Type B pancreatic cell (in vitro differentiated cells): Measurements from ENCODE around the gene TTR. TPM values are rescaled to one million over a fixed set of nuclear protein-coding genes. Genes with fewer than 3 reads are reported as not detected.

Source experiments
- DNase-seq: peaks from one replicate; pipeline ENCODE4 v3.0.0; 2021; ENCODE audit warnings: mixed read lengths; ENCODE audit not compliant: unreplicated experiment; ENCODE audit errors: extremely low spot score
- H3K27ac Mint-ChIP-seq: 2 replicates; pipeline ENCODE4 v1.8.0; 2021; ENCODE audit warnings: mild to moderate bottlenecking, mixed read lengths
- H3K27me3 Mint-ChIP-seq: 2 replicates; pipeline ENCODE4 v1.8.0; 2021; ENCODE audit warnings: mixed read lengths
- H3K36me3 Mint-ChIP-seq: 2 replicates; pipeline ENCODE4 v1.8.0; 2021; ENCODE audit warnings: mixed read lengths
- H3K4me1 Mint-ChIP-seq: one replicate; pipeline ENCODE4 v1.8.0; 2021; ENCODE audit warnings: mixed read lengths; ENCODE audit not compliant: unreplicated experiment
- H3K4me3 Mint-ChIP-seq: 2 replicates; pipeline ENCODE4 v1.8.0; 2021; ENCODE audit warnings: mild to moderate bottlenecking, mixed read lengths
- H3K9me3 Mint-ChIP-seq: 2 replicates; pipeline ENCODE4 v1.8.0; 2021; ENCODE audit warnings: mixed read lengths
- total RNA-seq: library from RNA; stranded (reverse); gene quantifications from 2 replicates; pipeline ENCODE4 v1.2.1, GENCODE V29; 2021; ENCODE audit warnings: low replicate concordance
- TF ChIP-seq, protein P1 (sequence below): fragments of 200-600 bp; sonication (generic); conservative IDR thresholded peaks from 2 replicates; pipeline ENCODE4 v1.5.0; 2021; ENCODE audit warnings: antibody characterized with exemption, mild to moderate bottlenecking

TTR gene
- total RNA-seq, 1 donor from 2014 or later = 2,711 TPM

DNA sequence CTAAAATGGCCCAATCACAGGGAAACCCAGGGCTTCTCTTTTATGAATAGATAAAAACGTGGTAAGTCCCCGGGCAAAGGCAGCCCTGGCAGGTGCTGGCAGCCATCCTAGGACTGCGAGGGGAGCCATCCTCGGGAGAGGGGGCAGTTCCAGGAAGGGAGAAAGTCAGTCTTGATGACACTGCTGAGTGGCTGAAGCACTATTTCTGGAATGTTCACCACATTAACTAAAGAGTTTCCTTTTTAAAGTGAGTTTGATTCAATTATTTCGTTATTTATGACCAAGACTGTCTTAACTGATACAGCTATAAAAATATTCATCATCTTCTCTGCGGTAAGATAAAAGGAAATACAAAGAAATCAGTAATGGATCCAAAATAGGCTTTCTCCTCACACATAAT is 20.4 kb downstream of the TTR start:
- no peaks in the 10 kb centered on the region for H3K9me3 Mint-ChIP-seq
- DNase-seq = no peak
- no peak overlapping the region for H3K4me3 Mint-ChIP-seq
- no peaks in the 10 kb centered on the region for H3K27me3 Mint-ChIP-seq
- TF ChIP-seq, protein P1, sequence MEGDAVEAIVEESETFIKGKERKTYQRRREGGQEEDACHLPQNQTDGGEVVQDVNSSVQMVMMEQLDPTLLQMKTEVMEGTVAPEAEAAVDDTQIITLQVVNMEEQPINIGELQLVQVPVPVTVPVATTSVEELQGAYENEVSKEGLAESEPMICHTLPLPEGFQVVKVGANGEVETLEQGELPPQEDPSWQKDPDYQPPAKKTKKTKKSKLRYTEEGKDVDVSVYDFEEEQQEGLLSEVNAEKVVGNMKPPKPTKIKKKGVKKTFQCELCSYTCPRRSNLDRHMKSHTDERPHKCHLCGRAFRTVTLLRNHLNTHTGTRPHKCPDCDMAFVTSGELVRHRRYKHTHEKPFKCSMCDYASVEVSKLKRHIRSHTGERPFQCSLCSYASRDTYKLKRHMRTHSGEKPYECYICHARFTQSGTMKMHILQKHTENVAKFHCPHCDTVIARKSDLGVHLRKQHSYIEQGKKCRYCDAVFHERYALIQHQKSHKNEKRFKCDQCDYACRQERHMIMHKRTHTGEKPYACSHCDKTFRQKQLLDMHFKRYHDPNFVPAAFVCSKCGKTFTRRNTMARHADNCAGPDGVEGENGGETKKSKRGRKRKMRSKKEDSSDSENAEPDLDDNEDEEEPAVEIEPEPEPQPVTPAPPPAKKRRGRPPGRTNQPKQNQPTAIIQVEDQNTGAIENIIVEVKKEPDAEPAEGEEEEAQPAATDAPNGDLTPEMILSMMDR = no peak
- H3K36me3 Mint-ChIP-seq = no peaks in the 10 kb centered on the region
- no peak overlapping the region for H3K27ac Mint-ChIP-seq
- H3K4me1 Mint-ChIP-seq = peaks cover 19% of the 10 kb centered on the region

DNA sequence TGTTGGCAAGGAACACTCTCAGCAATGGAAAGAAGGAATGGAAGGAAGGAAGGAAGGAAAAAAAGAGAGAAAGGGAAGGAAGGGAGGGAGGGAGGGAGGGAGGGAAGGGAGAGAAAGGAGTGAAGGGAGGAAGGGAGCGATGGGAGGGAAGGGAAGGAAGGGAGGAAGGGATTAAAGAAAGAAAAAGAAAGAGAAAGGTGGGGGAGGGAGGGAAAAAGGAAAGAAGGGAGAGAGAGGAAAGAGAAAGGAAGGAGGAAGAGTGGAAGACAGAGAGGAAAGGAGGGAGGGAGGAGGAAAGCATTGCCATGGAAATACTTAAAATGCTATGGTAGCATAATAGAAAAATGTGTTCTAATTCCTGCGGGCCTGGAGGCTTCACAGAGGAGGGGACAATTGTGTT is 22.4 kb downstream of the TTR start:
- H3K4me3 Mint-ChIP-seq = no peak overlapping the region
- H3K27me3 Mint-ChIP-seq = no peaks in the 10 kb centered on the region
- TF ChIP-seq, protein P1 = no peak
- no peak overlapping the region for H3K27ac Mint-ChIP-seq
- H3K4me1 Mint-ChIP-seq = peaks cover 19% of the 10 kb centered on the region
- DNase-seq = no peak
- H3K9me3 Mint-ChIP-seq = peaks cover 4% of the 10 kb centered on the region
- no peaks in the 10 kb centered on the region for H3K36me3 Mint-ChIP-seq

- peaks cover 5% of the 10 kb centered on the region for H3K9me3 Mint-ChIP-seq
These were observed 24.9 kb downstream of the TTR start for GRCh38 chr18:31616586-31616985.

DNA sequence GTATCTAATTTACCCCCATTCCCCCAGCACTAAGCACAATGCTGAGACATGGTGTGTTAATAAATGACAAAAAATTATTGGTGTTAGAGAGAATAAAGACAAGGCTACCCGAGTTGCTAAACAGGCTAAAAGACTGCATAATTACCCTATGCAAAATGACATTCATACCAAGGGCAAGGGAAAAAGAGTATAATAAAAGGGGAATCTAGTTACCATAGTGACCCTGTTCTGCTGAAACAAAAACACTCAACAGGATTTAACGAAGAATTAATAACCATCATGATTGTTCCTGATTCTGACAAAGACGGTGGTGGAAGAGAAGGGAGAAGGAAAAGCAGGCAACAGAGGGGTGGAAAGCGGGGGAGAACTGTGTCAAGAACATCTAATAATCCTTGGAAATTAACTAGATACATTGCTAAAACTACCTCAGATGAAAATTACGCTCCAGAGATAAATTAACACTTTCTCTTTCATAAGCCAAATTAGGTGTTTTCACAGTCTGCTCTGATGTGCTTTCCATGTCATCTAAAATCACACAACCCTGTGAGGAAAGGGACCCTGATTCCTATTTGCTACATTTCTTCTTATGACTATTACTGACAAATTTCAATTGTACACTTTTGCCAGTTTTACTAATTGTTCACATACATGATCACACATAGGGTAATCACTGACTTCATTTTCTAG is 25.5 kb downstream of the TTR start:
- TF ChIP-seq, protein P1 = no peak
- peaks cover 4% of the 10 kb centered on the region for H3K4me1 Mint-ChIP-seq
- H3K9me3 Mint-ChIP-seq = peaks cover 5% of the 10 kb centered on the region
- DNase-seq = no peak
- no peak overlapping the region for H3K27ac Mint-ChIP-seq
- no peak overlapping the region for H3K4me3 Mint-ChIP-seq
- H3K27me3 Mint-ChIP-seq = no peaks in the 10 kb centered on the region
- no peaks in the 10 kb centered on the region for H3K36me3 Mint-ChIP-seq

More at GRCh38 chr18:31616586-31616985, 24.9 kb downstream of the TTR start:
- TF ChIP-seq, protein P1 = no peak
- Mint-ChIP-seq H3K4me3 (no peak overlapping the region), H3K27ac (no peak overlapping the region), H3K27me3 (no peaks in the 10 kb centered on the region), H3K4me1 (peaks cover 4% of the 10 kb centered on the region), H3K36me3 (no peaks in the 10 kb centered on the region)
- no peak for DNase-seq

- H3K4me1 Mint-ChIP-seq = peaks cover 4% of the 10 kb centered on the region
- H3K27me3 Mint-ChIP-seq = no peaks in the 10 kb centered on the region
- H3K27ac Mint-ChIP-seq = peak overlapping the region; percentile 44
- no peak for DNase-seq
- H3K4me3 Mint-ChIP-seq = no peak overlapping the region
- TF ChIP-seq, protein P1 = no peak
- H3K9me3 Mint-ChIP-seq = peaks cover 5% of the 10 kb centered on the region
- H3K36me3 Mint-ChIP-seq = no peaks in the 10 kb centered on the region
These were observed 27.1 kb downstream of the TTR start for GRCh38 chr18:31618801-31619200.
